ENCODE measurements around the gene CLEC17A. TPM values are rescaled to one million over a fixed set of nuclear protein-coding genes. Genes with fewer than 3 reads are reported as not detected.

The CLEC17A gene
- total and polyA plus RNA-seq, 2 donors (not counting 1 experiment from before 2014, with no cell fraction given), result 121 to 163 TPM

DNA sequence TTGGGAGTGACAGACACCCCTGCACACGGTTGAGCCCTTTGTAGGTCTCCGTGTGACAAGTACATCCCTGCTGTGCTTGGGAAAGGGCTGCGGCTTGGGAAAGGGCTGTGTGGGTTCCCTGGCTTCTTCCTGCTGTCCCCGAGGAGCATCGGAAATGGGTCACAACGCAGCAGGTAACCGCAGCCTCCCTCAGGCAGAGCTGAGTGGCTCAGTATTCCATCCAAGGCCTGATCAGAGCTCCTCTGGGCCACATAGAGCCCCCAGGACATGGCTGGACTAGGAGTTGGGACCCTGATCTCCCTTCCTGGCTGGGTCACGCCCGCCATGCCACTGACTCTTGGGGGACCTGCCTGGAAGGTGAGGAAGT lies 37.2 kb upstream of the CLEC17A start:
- TF ChIP-seq CTCF (IDR thresholded peaks at IDR 0.05) (no peak), EZH2 (IDR thresholded peaks at IDR 0.05; ENCODE audit: borderline replicate concordance, insufficient read depth, low read depth, low read length, poor library complexity, severe bottlenecking) (no peak)
- Histone ChIP-seq H2AFZ (ENCODE audit: insufficient read depth, low read depth, low read length, poor library complexity, severe bottlenecking) (no peak overlapping the region), H3K27ac (ENCODE audit: low read length in 2 of 2) (no peak overlapping the region), H4K20me1 (ENCODE audit: control insufficient read depth, insufficient read depth, low read length, poor library complexity, severe bottlenecking) (peaks cover 42% of the 10 kb centered on the region), H3K36me3 (replicated peaks in 1 of 2; ENCODE audit: control extremely low read depth in 1 of 2, control insufficient read depth in 1 of 2, extremely low read depth in 1 of 2, insufficient read depth in 2 of 2, low read length in 1 of 2) (peaks cover 0 to 13% of the 10 kb centered on the region in 2 experiments), H3K27me3 (replicated peaks in 1 of 4; ENCODE audit: control extremely low read depth in 1 of 4, control insufficient read depth in 3 of 4, insufficient read depth in 4 of 4, low read length in 3 of 4) (no peaks in the 10 kb centered on the region), H3K4me2 (replicated peaks; ENCODE audit: low read depth, low read length, poor library complexity, severe bottlenecking) (no peak overlapping the region), H3K9me3 (ENCODE audit: control extremely low read depth in 1 of 3, control insufficient read depth in 2 of 3, insufficient read depth in 1 of 3, low read length in 2 of 3) (no peaks in the 10 kb centered on the region), H3K79me2 (ENCODE audit: control insufficient read depth, insufficient read depth, low read length) (peaks cover 82% of the 10 kb centered on the region), H3K9ac (ENCODE audit: low read length) (no peak overlapping the region), H3K4me1 (ENCODE audit: control insufficient read depth in 2 of 2, insufficient read depth in 2 of 2, low read length in 2 of 2) (peaks cover 8 to 13% of the 10 kb centered on the region in 2 donors), H3K4me3 (ENCODE audit: control extremely low read depth in 1 of 5, extremely low read depth in 1 of 5, insufficient read depth in 1 of 5, low read depth in 2 of 5, low read length in 4 of 5) (no peak overlapping the region)
- WGBS (ENCODE audit: insufficient coverage), result 93% methylated on average over 9 of the region's 9 CpGs
- ChIA-PET POLR2A (interaction anchor here (0.6 kb wide), 1 partner anchor 21 kb away, joined by 3 read pairs; no protein-coding TSS in a partner anchor), CTCF (interaction anchor here (3.7 kb wide), 1 partner anchor 10 kb away, joined by 16 read pairs; no protein-coding TSS in a partner anchor)
- no peaks in the 10 kb centered on the region for H3K9me3 Mint-ChIP-seq (ENCODE audit: insufficient read depth)
- DNase-seq (no peak), ATAC-seq (ENCODE audit: low read depth) (no peak)
- no peak overlapping the region for H3K4me3 Mint-ChIP-seq
- intact Hi-C loops (cut with micrococcal nuclease), result no loop called here
- H3K27ac Mint-ChIP-seq, result no peak overlapping the region
- peaks cover 25% of the 10 kb centered on the region for H3K4me1 Mint-ChIP-seq
- H3K27me3 Mint-ChIP-seq, result no peaks in the 10 kb centered on the region

- H3K9ac ChIP-seq (ENCODE audit: low read length), result no peak overlapping the region
- H3K4me2 ChIP-seq (replicated peaks; ENCODE audit: low read depth, low read length, poor library complexity, severe bottlenecking), result peak overlapping the region; percentile 59
- H3K4me1 ChIP-seq (ENCODE audit: control insufficient read depth in 2 of 2, insufficient read depth in 2 of 2, low read length in 2 of 2), result peaks cover 18 to 25% of the 10 kb centered on the region in 2 donors
- no peak overlapping the region for H2AFZ ChIP-seq (ENCODE audit: insufficient read depth, low read depth, low read length, poor library complexity, severe bottlenecking)
- H3K9me3 ChIP-seq (ENCODE audit: control extremely low read depth in 1 of 3, control insufficient read depth in 2 of 3, insufficient read depth in 1 of 3, low read length in 2 of 3), result no peaks in the 10 kb centered on the region
- no peak overlapping the region for H3K4me3 ChIP-seq (ENCODE audit: control extremely low read depth in 1 of 5, extremely low read depth in 1 of 5, insufficient read depth in 1 of 5, low read depth in 2 of 5, low read length in 4 of 5)
- peaks cover 53% of the 10 kb centered on the region for H4K20me1 ChIP-seq (ENCODE audit: control insufficient read depth, insufficient read depth, low read length, poor library complexity, severe bottlenecking)
- no peak for TF ChIP-seq EZH2 (IDR thresholded peaks at IDR 0.05; ENCODE audit: borderline replicate concordance, insufficient read depth, low read depth, low read length, poor library complexity, severe bottlenecking)
- no peak for TF ChIP-seq CTCF (IDR thresholded peaks at IDR 0.05)
- ChIA-PET CTCF (interaction anchor here (0.8 to 1.5 kb wide), 10 partner anchors 8 to 416 kb away, joined by 3 to 4 read pairs (median 4); partner anchors contain the start of genes DNAJB1 and NDUFB7), POLR2A (interaction anchor here (0.6 to 1.4 kb wide), 2 partner anchors 32 to 85 kb away, joined by 4 read pairs; partner anchors contain the start of gene DNAJB1)
- Mint-ChIP-seq H3K4me3 (peak overlapping the region; percentile 37), H3K27me3 (no peaks in the 10 kb centered on the region), H3K4me1 (peaks cover 32% of the 10 kb centered on the region), H3K27ac (peak overlapping the region; percentile 65), H3K9me3 (ENCODE audit: insufficient read depth) (no peaks in the 10 kb centered on the region)
- WGBS (ENCODE audit: insufficient coverage), result 18% methylated on average over 15 of the region's 15 CpGs
- intact Hi-C loops (cut with micrococcal nuclease), result no loop called here
- DNase-seq (no peak), ATAC-seq (ENCODE audit: low read depth) (no peak)
- no peak overlapping the region for H3K27ac ChIP-seq (ENCODE audit: low read length in 2 of 2)
- peaks cover 0 to 13% of the 10 kb centered on the region in 2 experiments for H3K36me3 ChIP-seq (replicated peaks in 1 of 2; ENCODE audit: control extremely low read depth in 1 of 2, control insufficient read depth in 1 of 2, extremely low read depth in 1 of 2, insufficient read depth in 2 of 2, low read length in 1 of 2)
- H3K27me3 ChIP-seq (replicated peaks in 1 of 4; ENCODE audit: control extremely low read depth in 1 of 4, control insufficient read depth in 3 of 4, insufficient read depth in 4 of 4, low read length in 3 of 4), result no peaks in the 10 kb centered on the region
- peaks cover 82% of the 10 kb centered on the region for H3K79me2 ChIP-seq (ENCODE audit: control insufficient read depth, insufficient read depth, low read length)
Observed at GRCh38 chr19:14550201-14550754, 32.6 kb upstream of the CLEC17A start.

Data from B cell (primary cell).